Liver (tissue), 9 donors: ENCODE measurements around the gene FRAS1. TPM values are rescaled to one million over a fixed set of nuclear protein-coding genes. Genes with fewer than 3 reads are reported as not detected.

Experiments
- DNase-seq: peaks from one replicate; pipeline ENCODE4 v3.0.0-alpha.2; 2017; ENCODE audit warnings: low spot score
- H3K27ac ChIP-seq, 2 donors: one replicate each; pipeline ENCODE4 v1.7.0; 2013; ENCODE audit warnings: inconsistent platforms in 2 of 2, low read length in 2 of 2, control low read depth in 1 of 2, low read depth in 1 of 2, mild to moderate bottlenecking in 1 of 2
- H3K27me3 ChIP-seq, 4 donors: one replicate each; pipeline versions ENCODE4 v1.6.1 to v1.7.0; 2013; ENCODE audit warnings: low read length in 3 of 4, inconsistent platforms in 1 of 4, mild to moderate bottlenecking in 1 of 4, moderate library complexity in 1 of 4; ENCODE audit not compliant: control insufficient read depth in 4 of 4, insufficient read depth in 4 of 4
- H3K36me3 ChIP-seq, 4 donors: one replicate each; pipeline versions ENCODE4 v1.6.1 to v1.7.0; 2013; ENCODE audit warnings: low read length in 3 of 4, mild to moderate bottlenecking in 3 of 4, low read depth in 1 of 4, moderate library complexity in 1 of 4; ENCODE audit not compliant: control insufficient read depth in 4 of 4, insufficient read depth in 3 of 4
- H3K4me1 ChIP-seq, 4 donors: one replicate each; pipeline versions ENCODE4 v1.6.1 to v1.7.0; 2013; ENCODE audit warnings: low read length in 3 of 4, mild to moderate bottlenecking in 3 of 4, moderate library complexity in 1 of 4; ENCODE audit not compliant: control insufficient read depth in 4 of 4, insufficient read depth in 4 of 4
- H3K4me3 ChIP-seq, 3 donors: one replicate each; pipeline versions ENCODE4 v1.6.1 to v1.7.0; 2013; ENCODE audit warnings: low read length in 3 of 3, control low read depth in 1 of 3, low read depth in 1 of 3, mild to moderate bottlenecking in 1 of 3
- H3K9ac ChIP-seq, 2 donors: one replicate each; pipeline ENCODE4 v1.7.0; 2013; ENCODE audit warnings: low read length in 2 of 2, mild to moderate bottlenecking in 2 of 2, moderate library complexity in 2 of 2, control low read depth in 1 of 2, low read depth in 1 of 2
- H3K9me3 ChIP-seq, 4 donors: one replicate each; pipeline versions ENCODE4 v1.6.1 to v1.7.0; 2013; ENCODE audit warnings: low read length in 3 of 4; ENCODE audit not compliant: control insufficient read depth in 4 of 4
- FOXA1 ChIP-seq: IDR thresholded peaks from 2 replicates; pipeline ENCODE4 v1.6.1; 2016; ENCODE audit warnings: antibody characterized with exemption
- FOXA2 ChIP-seq: IDR thresholded peaks from 2 replicates; pipeline ENCODE4 v1.6.1; 2016; ENCODE audit warnings: antibody characterized with exemption
- GABPA ChIP-seq, 2 donors: IDR thresholded peaks in 1 of 2; conservative IDR thresholded peaks in 1 of 2; 2 replicates each; pipeline ENCODE4 v1.6.1; 2016; ENCODE audit warnings: antibody characterized with exemption in 2 of 2, mild to moderate bottlenecking in 1 of 2, moderate library complexity in 1 of 2
- HNF4A ChIP-seq, 2 donors: conservative IDR thresholded peaks; 2 replicates each; pipeline ENCODE4 v1.6.1; 2016; ENCODE audit warnings: antibody characterized with exemption in 2 of 2, mild to moderate bottlenecking in 2 of 2
- JUND ChIP-seq, 2 donors: IDR thresholded peaks; 2 replicates each; pipeline ENCODE4 v1.6.1; 2016; ENCODE audit warnings: antibody characterized with exemption in 2 of 2
- NR2F2 ChIP-seq: IDR thresholded peaks from 2 replicates; pipeline ENCODE4 v1.6.1; 2016; ENCODE audit warnings: antibody characterized with exemption
- RAD21 ChIP-seq, 2 donors: IDR thresholded peaks; 2 replicates each; pipeline ENCODE4 v1.6.1; 2016; ENCODE audit warnings: antibody characterized with exemption in 2 of 2, mild to moderate bottlenecking in 2 of 2
- RXRA ChIP-seq, 2 donors: IDR thresholded peaks; 2 replicates each; pipeline ENCODE4 v1.6.1; 2017 to 2018; ENCODE audit warnings: antibody characterized with exemption in 2 of 2, mild to moderate bottlenecking in 1 of 2
- SP1 ChIP-seq: IDR thresholded peaks from 2 replicates; pipeline ENCODE4 v1.6.1; 2018; ENCODE audit warnings: antibody characterized with exemption, mild to moderate bottlenecking
- TAF1 ChIP-seq: conservative IDR thresholded peaks from 2 replicates; pipeline ENCODE4 v1.6.1; 2016; ENCODE audit warnings: antibody characterized with exemption, mild to moderate bottlenecking
- YY1 ChIP-seq: IDR thresholded peaks from 2 replicates; pipeline ENCODE4 v1.6.1; 2016; ENCODE audit warnings: antibody characterized with exemption, mild to moderate bottlenecking
- ZBTB33 ChIP-seq: IDR thresholded peaks from 2 replicates; pipeline ENCODE4 v1.6.1; 2016; ENCODE audit warnings: antibody characterized with exemption
- WGBS: extraction: QIAGEN DNeasy Blood & Tissue Kit; methylation state at CpG from one replicate; pipeline ENCODE4 v1.1.7; 2013; 5-methylcytosine and 5-hydroxymethylcytosine counted together
- polyA plus RNA-seq, 2 donors: library from polyadenylated mRNA; stranded (reverse) in 1 of 2; unstranded in 1 of 2; fragments of 200-250 nt in 1 of 2; fragments of >200 nt in 1 of 2; fragmentation: Nextera tagmentation in 1 of 2; extraction: Ambion mirVana in 1 of 2; gene quantifications; one replicate each; pipeline versions ENCODE4 v1.2.1 to v1.2.3, GENCODE V29; 2013 to 2015
- total RNA-seq, 2 donors: library from RNA; depleted of rRNA; stranded (reverse); fragments of >200 nt; gene quantifications; one replicate each; pipeline ENCODE4 v1.2.3, GENCODE V29; 2014
- TF ChIP-seq, protein P1 (sequence below): IDR thresholded peaks from 2 replicates; pipeline ENCODE4 v1.6.1; 2016; ENCODE audit warnings: antibody characterized with exemption
- TF ChIP-seq, protein P2 (sequence below): IDR thresholded peaks from 2 replicates; pipeline ENCODE4 v1.6.1; 2016; ENCODE audit warnings: antibody characterized with exemption, mild to moderate bottlenecking
- TF ChIP-seq, protein P3 (sequence below): fragments of 150-350 bp; IDR thresholded peaks from 2 replicates; pipeline ENCODE4 v1.5.1; 2017; ENCODE audit warnings: improper control_type of control experiment, low read depth, low read length; ENCODE audit not compliant: missing input control
- donor health status: healthy.
- donor health status: healthy.
- donor health status: healthy.
- donor health status: healthy.
- donor health status: healthy.

The FRAS1 gene
- total and polyA plus RNA-seq, 4 donors = 0.08 to 6.0 (median 1.1) TPM

DNA sequence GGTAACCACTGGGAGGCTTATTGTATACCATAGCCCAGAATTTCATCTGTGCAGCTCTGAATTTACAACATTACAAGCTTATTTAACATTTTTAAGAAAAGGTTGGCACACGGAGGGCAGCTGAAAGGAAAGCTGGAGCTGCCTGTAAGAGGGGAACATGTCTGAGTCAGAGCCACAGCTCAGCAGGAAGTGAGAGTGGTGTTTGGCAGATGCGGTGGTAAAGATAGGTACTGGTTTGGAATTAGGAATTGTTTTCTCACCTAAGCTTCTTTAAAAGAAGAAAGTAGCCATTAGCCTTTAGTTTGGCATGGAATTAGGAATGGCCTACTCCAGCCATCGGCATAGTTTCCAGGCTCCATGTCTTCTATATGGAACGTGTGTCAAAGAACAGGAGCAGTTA is 321.9 kb downstream of the FRAS1 start:
- H3K36me3 ChIP-seq = no peaks in the 10 kb centered on the region

DNA sequence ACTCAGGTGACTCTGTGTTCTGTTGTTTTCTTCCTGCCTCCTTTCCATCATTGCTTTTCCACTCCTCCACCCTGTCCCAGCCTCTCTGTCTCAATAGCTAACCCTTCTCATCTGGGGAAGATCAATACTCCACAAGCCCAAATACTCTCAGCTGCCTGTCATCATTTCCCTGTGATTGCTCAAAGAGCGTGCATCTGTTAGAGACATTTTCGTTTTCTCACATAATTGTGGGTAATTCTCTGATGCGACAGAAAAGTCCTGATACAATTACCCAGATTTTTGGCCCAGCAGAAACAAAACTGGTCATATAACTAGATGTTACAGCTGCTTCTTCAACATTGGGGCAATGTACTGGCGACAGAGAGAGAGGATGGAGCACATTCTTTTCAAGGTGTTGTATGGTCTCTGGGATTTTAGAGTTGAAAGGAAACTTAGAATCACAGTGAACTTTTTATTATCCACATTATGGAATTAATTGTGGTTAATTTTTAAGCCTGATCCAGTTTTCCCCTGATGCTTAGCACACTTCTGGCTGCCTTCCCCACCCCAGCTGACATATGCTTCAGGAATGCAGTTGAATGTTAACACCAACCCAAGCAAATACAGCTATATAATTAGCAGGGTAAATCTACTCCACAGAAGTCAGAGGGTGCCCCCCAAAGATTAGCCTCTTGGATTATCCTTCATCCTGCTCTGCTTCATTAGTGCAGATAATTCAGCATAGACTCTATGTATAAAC is 323.0 kb downstream of the FRAS1 start:
- no peaks in the 10 kb centered on the region for H3K36me3 ChIP-seq
- H3K9me3 ChIP-seq = no peaks in the 10 kb centered on the region
- no peaks in the 10 kb centered on the region for H3K4me1 ChIP-seq
- 78% methylated on average over 4 of the region's 4 CpGs for WGBS
- no peak overlapping the region for H3K9ac ChIP-seq
- no peak for DNase-seq
- H3K27ac ChIP-seq = no peak overlapping the region
- H3K27me3 ChIP-seq = peaks cover 0 to 3% (median 0%) of the 10 kb centered on the region in 4 donors
- no peak overlapping the region for H3K4me3 ChIP-seq
- TF ChIP-seq, protein P1, sequence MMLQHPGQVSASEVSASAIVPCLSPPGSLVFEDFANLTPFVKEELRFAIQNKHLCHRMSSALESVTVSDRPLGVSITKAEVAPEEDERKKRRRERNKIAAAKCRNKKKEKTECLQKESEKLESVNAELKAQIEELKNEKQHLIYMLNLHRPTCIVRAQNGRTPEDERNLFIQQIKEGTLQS = no peak
- TF ChIP-seq, protein P2, sequence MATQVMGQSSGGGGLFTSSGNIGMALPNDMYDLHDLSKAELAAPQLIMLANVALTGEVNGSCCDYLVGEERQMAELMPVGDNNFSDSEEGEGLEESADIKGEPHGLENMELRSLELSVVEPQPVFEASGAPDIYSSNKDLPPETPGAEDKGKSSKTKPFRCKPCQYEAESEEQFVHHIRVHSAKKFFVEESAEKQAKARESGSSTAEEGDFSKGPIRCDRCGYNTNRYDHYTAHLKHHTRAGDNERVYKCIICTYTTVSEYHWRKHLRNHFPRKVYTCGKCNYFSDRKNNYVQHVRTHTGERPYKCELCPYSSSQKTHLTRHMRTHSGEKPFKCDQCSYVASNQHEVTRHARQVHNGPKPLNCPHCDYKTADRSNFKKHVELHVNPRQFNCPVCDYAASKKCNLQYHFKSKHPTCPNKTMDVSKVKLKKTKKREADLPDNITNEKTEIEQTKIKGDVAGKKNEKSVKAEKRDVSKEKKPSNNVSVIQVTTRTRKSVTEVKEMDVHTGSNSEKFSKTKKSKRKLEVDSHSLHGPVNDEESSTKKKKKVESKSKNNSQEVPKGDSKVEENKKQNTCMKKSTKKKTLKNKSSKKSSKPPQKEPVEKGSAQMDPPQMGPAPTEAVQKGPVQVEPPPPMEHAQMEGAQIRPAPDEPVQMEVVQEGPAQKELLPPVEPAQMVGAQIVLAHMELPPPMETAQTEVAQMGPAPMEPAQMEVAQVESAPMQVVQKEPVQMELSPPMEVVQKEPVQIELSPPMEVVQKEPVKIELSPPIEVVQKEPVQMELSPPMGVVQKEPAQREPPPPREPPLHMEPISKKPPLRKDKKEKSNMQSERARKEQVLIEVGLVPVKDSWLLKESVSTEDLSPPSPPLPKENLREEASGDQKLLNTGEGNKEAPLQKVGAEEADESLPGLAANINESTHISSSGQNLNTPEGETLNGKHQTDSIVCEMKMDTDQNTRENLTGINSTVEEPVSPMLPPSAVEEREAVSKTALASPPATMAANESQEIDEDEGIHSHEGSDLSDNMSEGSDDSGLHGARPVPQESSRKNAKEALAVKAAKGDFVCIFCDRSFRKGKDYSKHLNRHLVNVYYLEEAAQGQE = no peak
- TF ChIP-seq ZBTB33 (no peak), RAD21 (IDR thresholded peaks at IDR 0.05) (no peak), NR2F2 (no peak), RXRA (IDR thresholded peaks at IDR 0.05) (no peak), SP1 (no peak), FOXA2 (no peak), FOXA1 (no peak), HNF4A (conservative IDR thresholded peaks at IDR 0.05) (no peak), JUND (IDR thresholded peaks at IDR 0.05) (no peak), GABPA (IDR thresholded peaks at IDR 0.05 in 1 of 2, conservative IDR thresholded peaks at IDR 0.05 in 1 of 2) (no peak)

More for the DNA sequence above, 321.9 kb downstream of the FRAS1 start:
- Histone ChIP-seq H3K27ac (no peak overlapping the region), H3K9me3 (no peaks in the 10 kb centered on the region), H3K4me1 (no peaks in the 10 kb centered on the region), H3K4me3 (no peak overlapping the region), H3K27me3 (peaks cover 0 to 3% (median 0%) of the 10 kb centered on the region in 4 donors), H3K9ac (no peak overlapping the region)
- WGBS = 84% methylated on average over 4 of the region's 4 CpGs
- DNase-seq = no peak
- no peak for TF ChIP-seq JUND (IDR thresholded peaks at IDR 0.05)
- TF ChIP-seq, protein P1 = no peak
- TF ChIP-seq SP1 = no peak
- no peak for TF ChIP-seq RAD21 (IDR thresholded peaks at IDR 0.05)
- TF ChIP-seq FOXA1 = no peak
- no peak for TF ChIP-seq NR2F2
- TF ChIP-seq RXRA (IDR thresholded peaks at IDR 0.05) = no peak
- no peak for TF ChIP-seq YY1
- no peak for TF ChIP-seq TAF1
- TF ChIP-seq, protein P2 = no peak
- no peak for TF ChIP-seq GABPA (IDR thresholded peaks at IDR 0.05 in 1 of 2, conservative IDR thresholded peaks at IDR 0.05 in 1 of 2)
- TF ChIP-seq, protein P3, sequence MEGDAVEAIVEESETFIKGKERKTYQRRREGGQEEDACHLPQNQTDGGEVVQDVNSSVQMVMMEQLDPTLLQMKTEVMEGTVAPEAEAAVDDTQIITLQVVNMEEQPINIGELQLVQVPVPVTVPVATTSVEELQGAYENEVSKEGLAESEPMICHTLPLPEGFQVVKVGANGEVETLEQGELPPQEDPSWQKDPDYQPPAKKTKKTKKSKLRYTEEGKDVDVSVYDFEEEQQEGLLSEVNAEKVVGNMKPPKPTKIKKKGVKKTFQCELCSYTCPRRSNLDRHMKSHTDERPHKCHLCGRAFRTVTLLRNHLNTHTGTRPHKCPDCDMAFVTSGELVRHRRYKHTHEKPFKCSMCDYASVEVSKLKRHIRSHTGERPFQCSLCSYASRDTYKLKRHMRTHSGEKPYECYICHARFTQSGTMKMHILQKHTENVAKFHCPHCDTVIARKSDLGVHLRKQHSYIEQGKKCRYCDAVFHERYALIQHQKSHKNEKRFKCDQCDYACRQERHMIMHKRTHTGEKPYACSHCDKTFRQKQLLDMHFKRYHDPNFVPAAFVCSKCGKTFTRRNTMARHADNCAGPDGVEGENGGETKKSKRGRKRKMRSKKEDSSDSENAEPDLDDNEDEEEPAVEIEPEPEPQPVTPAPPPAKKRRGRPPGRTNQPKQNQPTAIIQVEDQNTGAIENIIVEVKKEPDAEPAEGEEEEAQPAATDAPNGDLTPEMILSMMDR = no peak
- TF ChIP-seq HNF4A (conservative IDR thresholded peaks at IDR 0.05) = no peak
- TF ChIP-seq FOXA2 = no peak
